Measurements from ENCODE around the gene CTTNBP2. TPM values are rescaled to one million over a fixed set of nuclear protein-coding genes. Genes with fewer than 3 reads are reported as not detected.

Gene CTTNBP2
- total and polyA plus RNA-seq, 9 donors = 2.6 to 18.4 (median 10.0) TPM

- no peak overlapping the region for H3K27ac ChIP-seq
- TF ChIP-seq POLR2A (IDR thresholded peaks at IDR 0.05) (no peak), CTCF (IDR thresholded peaks at IDR 0.05) (no peak), EP300 (IDR thresholded peaks at IDR 0.05) (no peak)
- H3K4me3 ChIP-seq = no peak overlapping the region
- no peaks in the 10 kb centered on the region for H3K4me1 ChIP-seq (ENCODE audit: insufficient read depth)
- no peaks in the 10 kb centered on the region for H3K27me3 ChIP-seq
- intact Hi-C loops (cut with DNase I) = no loop called here
- DNase-seq = no peak
- no peaks in the 10 kb centered on the region for H3K36me3 ChIP-seq
- H3K9me3 ChIP-seq = no peaks in the 10 kb centered on the region
- 57 to 82% (median 76%) methylated on average over 2 of the region's 2 CpGs for WGBS, 3 donors
Measured at GRCh38 chr7:117808910-117809705, 64.1 kb downstream of the CTTNBP2 start.

GRCh38 chr7:117808341-117808757 is 64.9 kb downstream of the CTTNBP2 start:
- no peak for TF ChIP-seq EP300 (IDR thresholded peaks at IDR 0.05)
- TF ChIP-seq POLR2A (IDR thresholded peaks at IDR 0.05) = no peak
- no peak for TF ChIP-seq CTCF (IDR thresholded peaks at IDR 0.05)
- Histone ChIP-seq H3K36me3 (no peaks in the 10 kb centered on the region), H3K4me1 (ENCODE audit: insufficient read depth) (no peaks in the 10 kb centered on the region), H3K9me3 (no peaks in the 10 kb centered on the region), H3K27ac (no peak overlapping the region), H3K4me3 (no peak overlapping the region), H3K27me3 (no peaks in the 10 kb centered on the region)
- 46 to 67% (median 56%) methylated on average over 7 of the region's 7 CpGs for WGBS, 3 donors
- DNase-seq = peak in 1 of 5 donors; percentile 23
- intact Hi-C loops (cut with DNase I) = no loop called here

GRCh38 chr7:117807676-117808075 is 65.6 kb downstream of the CTTNBP2 start:
- Histone ChIP-seq H3K9me3 (no peaks in the 10 kb centered on the region), H3K4me3 (no peak overlapping the region), H3K27ac (no peak overlapping the region), H3K4me1 (ENCODE audit: insufficient read depth) (no peaks in the 10 kb centered on the region), H3K36me3 (no peaks in the 10 kb centered on the region), H3K27me3 (no peaks in the 10 kb centered on the region)
- intact Hi-C loops (cut with DNase I) = no loop called here
- no peak for DNase-seq
- WGBS, 3 donors = 91 to 98% (median 96%) methylated on average over 3 of the region's 3 CpGs
- no peak for TF ChIP-seq POLR2A (IDR thresholded peaks at IDR 0.05)
- TF ChIP-seq EP300 (IDR thresholded peaks at IDR 0.05) = no peak
- no peak for TF ChIP-seq CTCF (IDR thresholded peaks at IDR 0.05)

GRCh38 chr7:117806011-117806410 is 67.2 kb downstream of the CTTNBP2 start:
- Histone ChIP-seq H3K4me1 (ENCODE audit: insufficient read depth) (no peaks in the 10 kb centered on the region), H3K9me3 (no peaks in the 10 kb centered on the region), H3K27me3 (no peaks in the 10 kb centered on the region), H3K27ac (no peak overlapping the region), H3K36me3 (no peaks in the 10 kb centered on the region), H3K4me3 (no peak overlapping the region)
- no peak for TF ChIP-seq CTCF (IDR thresholded peaks at IDR 0.05)
- no peak for DNase-seq
- intact Hi-C loops (cut with DNase I) = no loop called here
- WGBS, 3 donors = 90 to 94% (median 94%) methylated on average over 5 of the region's 5 CpGs
